NOMO-1 (cell line): Measurements from ENCODE around the gene CACNA1B.
"Not testable (repeated sequence)": the region's sequence is repeated elsewhere in the genome, so short reads cannot be mapped to it uniquely, and the experiment has no call there.

Experiments used
- DNase-seq, 2 experiments: peaks; one replicate each; lab custom pipeline; 2025; ENCODE audit not compliant: unreplicated experiment in 2 of 2; lab: John Stamatoyannopoulos, UW

CACNA1B gene

GRCh38 chr9:138122676-138123075 lies 245.1 kb downstream of the CACNA1B start:
- no peak for DNase-seq

GRCh38 chr9:138123086-138123485 lies 245.5 kb downstream of the CACNA1B start:
- DNase-seq: no peak

DNA sequence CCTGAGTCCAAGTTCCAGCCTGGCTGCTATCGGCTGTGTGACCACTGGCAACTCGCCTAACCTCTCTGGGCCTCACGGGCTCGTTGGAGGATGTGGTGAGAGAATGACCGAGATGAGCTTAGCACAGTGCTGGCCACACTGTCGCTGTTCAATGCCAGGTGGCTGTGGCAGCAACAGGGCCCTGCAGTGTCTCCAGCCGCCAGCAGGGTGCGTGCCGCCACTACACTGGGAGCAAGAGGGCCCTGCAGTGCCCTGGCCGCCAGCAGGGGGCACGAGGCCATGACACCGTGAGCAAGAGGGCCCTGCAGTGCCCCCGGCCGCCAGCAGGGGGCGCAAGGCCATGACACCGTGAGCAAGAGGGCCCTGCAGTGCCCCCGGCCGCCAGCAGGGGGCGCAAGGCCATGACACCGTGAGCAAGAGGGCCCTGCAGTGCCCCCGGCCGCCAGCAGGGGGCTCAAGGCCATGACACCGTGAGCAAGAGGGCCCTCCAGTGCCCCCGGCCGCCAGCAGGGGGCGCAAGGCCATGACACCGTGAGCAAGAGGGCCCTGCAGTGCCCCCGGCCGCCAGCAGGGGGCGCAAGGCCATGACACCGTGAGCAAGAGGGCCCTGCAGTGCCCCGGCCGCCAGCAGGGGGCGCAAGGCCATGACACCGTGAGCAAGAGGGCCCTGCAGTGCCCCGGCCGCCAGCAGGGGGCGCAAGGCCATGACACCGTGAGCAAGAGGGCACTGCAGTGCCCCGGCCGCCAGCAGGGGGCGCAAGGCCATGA lies 248.7 kb downstream of the CACNA1B start:
- DNase-seq: not testable (repeated sequence)

- DNase-seq: not testable (repeated sequence)
Measured at GRCh38 chr9:138126858-138127584, 249.4 kb downstream of the CACNA1B start.

GRCh38 chr9:138128027-138128426 lies 250.4 kb downstream of the CACNA1B start:
- not testable (repeated sequence) for DNase-seq

- not testable (repeated sequence) for DNase-seq
Measured at GRCh38 chr9:138129318-138129717, 251.7 kb downstream of the CACNA1B start.

DNA sequence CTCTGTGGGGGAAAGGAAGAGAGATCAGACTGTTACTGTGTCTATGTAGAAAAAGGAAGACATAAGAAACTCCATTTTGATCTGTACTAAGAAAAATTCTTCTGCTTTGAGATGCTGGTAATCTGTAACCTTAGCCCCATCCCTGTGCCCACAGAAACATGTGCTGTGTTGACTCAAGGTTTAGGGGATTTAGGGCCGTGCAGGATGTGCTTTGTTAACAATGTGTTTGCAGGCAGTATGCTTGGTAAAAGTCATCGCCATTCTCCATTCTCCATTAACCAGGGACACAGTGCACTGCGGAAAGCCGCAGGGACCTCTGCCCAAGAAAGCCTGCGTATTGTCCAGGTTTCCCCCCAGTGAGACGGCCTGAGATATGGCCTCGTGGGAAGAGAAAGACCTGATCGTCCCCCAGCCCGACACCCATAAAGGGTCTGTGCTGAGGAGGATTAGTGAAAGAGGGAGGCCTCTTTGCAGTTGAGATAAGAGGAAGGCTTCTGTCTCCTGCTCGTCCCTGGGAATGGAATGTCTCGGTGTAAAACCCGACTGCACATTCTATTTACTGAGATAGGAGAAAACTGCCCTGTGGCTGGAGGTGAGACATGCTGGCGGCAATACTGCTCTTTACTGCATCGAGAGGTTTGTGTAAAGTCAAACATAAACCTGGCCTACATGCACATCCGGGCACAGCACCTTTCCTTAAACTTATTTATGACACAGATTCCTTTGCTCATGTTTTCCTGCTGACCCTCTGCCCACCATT lies 255.5 kb downstream of the CACNA1B start:
- not testable (repeated sequence) for DNase-seq

DNA sequence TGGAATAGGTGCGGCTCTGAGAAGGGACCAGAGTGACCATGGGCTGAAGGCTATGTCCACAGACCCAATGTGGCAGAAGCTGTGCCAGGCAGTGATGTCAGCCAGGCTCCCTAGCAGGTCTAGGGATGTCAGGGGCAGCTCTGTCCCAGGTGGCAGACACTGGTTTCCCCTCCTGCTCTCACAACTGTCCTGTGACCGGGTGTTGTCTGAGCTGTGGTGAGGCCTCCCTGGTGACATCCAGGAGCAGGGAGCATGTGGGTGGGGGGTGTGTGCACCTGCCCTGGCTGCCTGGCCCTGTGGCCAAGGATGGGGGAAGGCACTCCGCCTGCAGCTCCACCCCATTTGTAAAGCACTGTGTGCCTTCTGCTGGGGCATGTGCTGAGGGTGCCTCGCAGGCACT lies 257.0 kb downstream of the CACNA1B start:
- DNase-seq: not testable (repeated sequence)

DNA sequence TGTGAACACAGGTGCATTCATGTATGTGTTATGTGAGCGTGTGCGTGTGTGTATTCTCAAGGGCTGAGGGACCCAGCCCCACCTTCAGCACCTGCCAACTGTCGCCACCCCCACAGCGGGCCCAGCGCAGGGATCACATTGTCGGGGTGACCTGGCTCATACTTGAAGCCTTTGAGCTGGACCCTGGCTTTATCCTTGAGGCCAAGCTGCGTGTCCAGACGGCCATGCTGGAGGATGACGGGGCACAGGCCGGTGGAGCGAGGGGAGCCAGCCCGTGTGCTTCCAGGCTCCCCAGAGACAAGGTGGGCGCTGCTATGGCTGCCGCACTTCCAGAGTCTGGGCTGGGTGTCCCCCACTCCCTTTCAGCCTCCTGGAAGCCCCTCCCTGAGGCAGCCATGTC lies 261.5 kb downstream of the CACNA1B start:
- DNase-seq: not testable (repeated sequence)

GRCh38 chr9:138140980-138141379 lies 263.4 kb downstream of the CACNA1B start:
- not testable (repeated sequence) for DNase-seq

- DNase-seq: not testable (repeated sequence)
Measured at GRCh38 chr9:138142528-138143244, 265.1 kb downstream of the CACNA1B start.

GRCh38 chr9:138143491-138143890 lies 265.9 kb downstream of the CACNA1B start:
- DNase-seq: not testable (repeated sequence)

DNA sequence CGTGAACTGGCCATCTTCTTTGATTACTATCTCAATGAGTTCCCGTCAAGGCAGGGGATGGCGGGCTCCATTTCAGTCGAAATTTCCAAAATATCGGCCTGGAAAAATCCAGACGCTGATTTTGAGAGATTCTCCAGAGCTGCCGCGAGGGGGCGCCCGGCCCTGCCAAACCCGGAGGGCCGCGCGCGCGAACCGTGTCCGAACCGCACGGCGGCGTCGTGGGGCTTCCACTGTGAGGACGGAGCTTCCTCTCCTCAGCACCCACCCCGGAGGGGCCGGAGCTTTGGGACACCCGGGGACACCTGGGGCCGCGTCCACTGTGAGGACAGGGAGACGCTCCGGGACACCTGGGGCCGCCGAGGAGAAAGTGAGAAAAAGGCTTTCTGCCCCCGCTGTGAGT lies 270.0 kb downstream of the CACNA1B start:
- DNase-seq: not testable (repeated sequence)

DNA sequence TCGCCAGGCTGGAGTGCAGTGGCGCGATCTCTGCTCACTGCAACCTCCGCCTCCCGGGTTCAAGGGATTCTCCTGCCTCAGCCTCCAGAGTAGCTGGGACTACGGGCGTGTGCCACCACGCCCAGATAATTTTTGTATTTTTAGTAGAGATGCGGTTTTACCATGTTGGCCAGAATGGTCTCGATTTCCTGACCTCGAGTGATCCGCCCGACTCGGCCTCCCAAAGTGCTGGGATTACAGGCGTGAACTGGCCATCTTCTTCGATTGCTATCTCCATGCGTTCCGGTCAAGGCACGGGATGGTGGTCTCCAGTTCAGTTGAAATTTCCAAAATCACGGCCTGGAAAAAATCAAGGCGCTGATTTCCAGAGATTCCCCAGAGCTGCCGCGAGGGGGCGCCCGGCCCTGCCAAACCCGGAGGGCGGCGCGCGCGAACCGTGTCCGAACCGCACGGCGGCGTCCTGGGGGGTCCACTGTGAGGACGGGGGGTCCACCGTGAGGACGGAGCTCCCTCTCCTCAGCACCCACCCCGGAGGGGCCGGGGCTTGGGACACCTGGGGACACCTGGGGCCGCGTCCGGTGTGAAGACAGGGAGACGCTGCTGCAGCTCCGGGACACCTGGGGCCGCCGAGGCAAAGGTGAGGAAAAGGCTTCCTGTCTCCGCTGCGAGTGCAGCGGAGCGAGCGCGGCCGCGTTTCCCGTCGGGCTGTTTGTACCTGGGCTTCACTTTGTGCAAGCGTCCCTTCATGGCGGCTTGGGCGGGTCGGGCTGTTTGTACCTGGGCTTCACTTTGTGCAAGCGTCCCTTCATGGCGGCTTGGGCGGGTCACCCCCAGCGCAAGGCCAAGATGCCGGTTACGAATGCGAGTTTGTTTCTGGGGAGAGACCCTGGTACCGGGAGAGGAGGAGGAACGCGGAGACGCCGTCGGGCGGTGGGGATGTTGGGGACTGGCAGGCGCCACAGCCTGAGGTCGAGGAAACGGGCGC lies 272.4 kb downstream of the CACNA1B start:
- DNase-seq: not testable (repeated sequence)

DNA sequence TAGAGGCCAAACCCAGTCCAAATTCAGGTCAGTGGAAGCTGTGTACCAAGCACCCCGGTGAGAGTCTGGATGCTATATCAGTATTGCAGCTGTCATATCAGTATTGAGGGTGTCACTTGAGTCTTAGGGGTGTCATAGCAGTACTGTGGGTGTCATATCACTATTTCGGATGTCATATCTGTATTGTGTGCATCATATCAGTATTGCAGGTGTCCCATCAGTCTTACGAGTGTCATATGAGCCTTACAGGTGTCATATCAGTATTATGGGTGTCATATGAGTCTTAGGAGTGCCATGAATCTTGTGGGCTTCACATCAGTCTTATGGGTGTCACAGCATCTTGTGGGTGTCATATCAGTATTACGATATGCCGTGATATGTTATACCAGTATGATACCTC lies 278.2 kb downstream of the CACNA1B start:
- DNase-seq: not testable (repeated sequence)

DNA sequence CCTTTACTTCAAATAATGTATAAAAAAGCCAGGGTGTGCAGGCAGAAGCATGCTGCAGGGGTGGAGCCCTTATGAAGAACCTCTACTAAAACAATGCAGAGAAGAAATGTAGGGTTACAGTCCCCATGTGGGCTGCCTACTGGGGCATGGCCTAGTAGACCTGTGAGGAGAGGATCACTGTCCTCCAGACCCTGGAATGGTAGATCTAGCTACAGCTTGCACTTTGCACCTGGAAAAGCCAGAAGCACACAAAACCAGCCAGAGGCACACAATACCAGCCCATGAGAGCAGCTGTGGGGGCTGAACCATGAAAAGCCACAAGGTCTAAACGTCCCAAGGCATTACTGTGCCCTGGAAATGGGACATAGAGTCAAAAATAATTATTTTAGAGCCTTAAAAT lies 289.2 kb downstream of the CACNA1B start:
- DNase-seq: not testable (repeated sequence)
